Fibroblast of lung (primary cell): ENCODE data around the gene ARHGAP6. TPM values are rescaled to one million over a fixed set of nuclear protein-coding genes. Genes with fewer than 3 reads are reported as not detected.

Experiments used
- DNase-seq, 2 donors: peaks; one replicate each; pipeline versions ENCODE4 v3.0.0 to v3.0.0-alpha.2; 2010; ENCODE audit warnings: low read depth in 2 of 2
- H2AFZ ChIP-seq: 2 replicates; pipeline ENCODE4 v1.5.1; 2012; ENCODE audit warnings: low read length, control low read depth, inconsistent platforms
- H3K27ac ChIP-seq: 2 replicates; pipeline ENCODE4 v1.5.1; 2011; ENCODE audit warnings: low read length, control low read depth; ENCODE audit not compliant: insufficient read depth
- H3K27me3 ChIP-seq: 2 replicates; pipeline ENCODE4 v1.5.1; 2011; ENCODE audit warnings: mild to moderate bottlenecking, low read length; ENCODE audit not compliant: control insufficient read depth, insufficient read depth
- H3K36me3 ChIP-seq: 2 replicates; pipeline ENCODE4 v1.5.1; 2011; ENCODE audit warnings: low read length; ENCODE audit not compliant: control insufficient read depth, insufficient read depth
- H3K4me1 ChIP-seq: 2 replicates; pipeline ENCODE4 v1.5.1; 2011; ENCODE audit warnings: low read length; ENCODE audit not compliant: control insufficient read depth, insufficient read depth; ENCODE audit errors: extremely low read depth
- H3K4me2 ChIP-seq: 2 replicates; pipeline ENCODE4 v1.5.1; 2011; ENCODE audit warnings: low read length, control low read depth; ENCODE audit not compliant: insufficient read depth; ENCODE audit errors: extremely low read depth
- H3K4me3 ChIP-seq, 4 experiments: fragments of 200-600 bp in 1 of 4; sonication (generic) in 1 of 4; replicated peaks in 1 of 4; 2 replicates each; pipeline ENCODE4 v1.5.1; 2011 to 2016; ENCODE audit warnings: low read length in 4 of 4, low read depth in 3 of 4, mild to moderate bottlenecking in 3 of 4, control low read depth in 2 of 4, inconsistent platforms in 1 of 4, mixed read lengths in 1 of 4; ENCODE audit not compliant: insufficient read depth in 1 of 4; ENCODE audit errors: control extremely low read depth in 1 of 4
- H3K79me2 ChIP-seq: 2 replicates; pipeline ENCODE4 v1.5.1; 2012; ENCODE audit warnings: mild to moderate bottlenecking, low read length, inconsistent platforms; ENCODE audit not compliant: control insufficient read depth, insufficient read depth
- H3K9ac ChIP-seq: 2 replicates; pipeline ENCODE4 v1.5.1; 2011; ENCODE audit warnings: mild to moderate bottlenecking, low read length, control low read depth; ENCODE audit not compliant: insufficient read depth
- H3K9me3 ChIP-seq: 2 replicates; pipeline ENCODE4 v1.5.1; 2012; ENCODE audit warnings: low read depth, low read length; ENCODE audit not compliant: control insufficient read depth, insufficient read depth
- H4K20me1 ChIP-seq: 2 replicates; pipeline ENCODE4 v1.5.1; 2011; ENCODE audit warnings: low read length; ENCODE audit not compliant: control insufficient read depth, insufficient read depth; ENCODE audit errors: extremely low read depth
- CTCF ChIP-seq, 2 donors: IDR thresholded peaks in 1 of 2; conservative IDR thresholded peaks in 1 of 2; 1 replicate in 1 of 2; 2 replicates in 1 of 2; pipeline ENCODE4 v1.5.1; 2011 to 2012; ENCODE audit warnings: low read length in 2 of 2, control low read depth in 1 of 2, inconsistent platforms in 1 of 2, low read depth in 1 of 2, mild to moderate bottlenecking in 1 of 2
- EZH2 ChIP-seq: IDR thresholded peaks from 2 replicates; pipeline ENCODE4 v1.5.1; 2012; ENCODE audit warnings: low read length, control low read depth, mild to moderate bottlenecking; ENCODE audit errors: missing control alignments
- polyA plus RNA-seq, 2 donors: library from polyadenylated mRNA; depleted of rRNA in 1 of 2; stranded (reverse) in 1 of 2; unstranded in 1 of 2; fragments of >200 nt; gene quantifications; 2 replicates each; pipeline ENCODE4 v1.2.1, GENCODE V29; 2011 to 2012; ENCODE audit warnings: missing spikeins in 1 of 2
- total RNA-seq: library from RNA; depleted of rRNA; stranded (reverse); fragments of >200 nt; gene quantifications from 2 replicates; pipeline ENCODE4 v1.2.1, GENCODE V29; 2014

The ARHGAP6 gene
- total and polyA plus RNA-seq, 2 donors (not counting 1 experiment from before 2014, with no cell fraction given), result 5.9 to 11.7 TPM

- Histone ChIP-seq H3K4me3 (no peak overlapping the region), H3K27me3 (no peaks in the 10 kb centered on the region), H3K27ac (no peak overlapping the region), H4K20me1 (no peaks in the 10 kb centered on the region), H3K36me3 (no peaks in the 10 kb centered on the region), H3K4me2 (no peak overlapping the region), H3K9me3 (no peaks in the 10 kb centered on the region), H3K9ac (no peak overlapping the region), H2AFZ (no peak overlapping the region), H3K4me1 (no peaks in the 10 kb centered on the region), H3K79me2 (no peaks in the 10 kb centered on the region)
- no peak for TF ChIP-seq EZH2
- TF ChIP-seq CTCF (conservative IDR thresholded peaks at IDR 0.05 in 1 of 2, IDR thresholded peaks at IDR 0.05 in 1 of 2; ENCODE audit: low read depth in 1 of 2, low read length in 2 of 2), result no peak
- no peak for DNase-seq
Observed at GRCh38 chrX:11577603-11578002, 88.1 kb downstream of the ARHGAP6 start.

GRCh38 chrX:11575332-11575731 is 90.4 kb downstream of the ARHGAP6 start:
- DNase-seq, result no peak
- H3K27me3 ChIP-seq, result no peaks in the 10 kb centered on the region
- no peaks in the 10 kb centered on the region for H3K4me1 ChIP-seq
- no peaks in the 10 kb centered on the region for H3K36me3 ChIP-seq
- TF ChIP-seq CTCF (conservative IDR thresholded peaks at IDR 0.05 in 1 of 2, IDR thresholded peaks at IDR 0.05 in 1 of 2; ENCODE audit: low read depth in 1 of 2, low read length in 2 of 2), result no peak
- TF ChIP-seq EZH2, result no peak
- H3K79me2 ChIP-seq, result no peaks in the 10 kb centered on the region
- no peak overlapping the region for H3K4me3 ChIP-seq
- no peaks in the 10 kb centered on the region for H3K9me3 ChIP-seq
- no peaks in the 10 kb centered on the region for H4K20me1 ChIP-seq
- no peak overlapping the region for H3K9ac ChIP-seq
- no peak overlapping the region for H3K4me2 ChIP-seq
- H2AFZ ChIP-seq, result no peak overlapping the region
- no peak overlapping the region for H3K27ac ChIP-seq

- no peaks in the 10 kb centered on the region for H3K4me1 ChIP-seq
- no peak for TF ChIP-seq CTCF (conservative IDR thresholded peaks at IDR 0.05 in 1 of 2, IDR thresholded peaks at IDR 0.05 in 1 of 2; ENCODE audit: low read depth in 1 of 2, low read length in 2 of 2)
- no peak for TF ChIP-seq EZH2
- no peaks in the 10 kb centered on the region for H3K79me2 ChIP-seq
- no peak for DNase-seq
- no peaks in the 10 kb centered on the region for H4K20me1 ChIP-seq
- H3K4me2 ChIP-seq, result no peak overlapping the region
- no peaks in the 10 kb centered on the region for H3K27me3 ChIP-seq
- no peak overlapping the region for H3K27ac ChIP-seq
- H3K9me3 ChIP-seq, result no peaks in the 10 kb centered on the region
- no peak overlapping the region for H2AFZ ChIP-seq
- no peak overlapping the region for H3K9ac ChIP-seq
- no peaks in the 10 kb centered on the region for H3K36me3 ChIP-seq
- no peak overlapping the region for H3K4me3 ChIP-seq
Observed at GRCh38 chrX:11567528-11568220, 98.0 kb downstream of the ARHGAP6 start.
